HFF-Myc (cell line): Measurements from ENCODE around the gene PRUNE1.

Experiments
- DNase-seq: peaks from one replicate; pipeline ENCODE4 v3.0.0-alpha.2; 2011; ENCODE audit warnings: low read depth; ENCODE audit errors: extremely low read depth
- H3K4me3 ChIP-seq: replicated peaks from 2 replicates; pipeline ENCODE4 v1.5.1; 2011; ENCODE audit warnings: low read depth, mild to moderate bottlenecking, control low read depth, low read length
- CTCF ChIP-seq: IDR thresholded peaks from 2 replicates; pipeline ENCODE4 v1.5.1; 2012; ENCODE audit warnings: mild to moderate bottlenecking, low read depth, low read length, control low read depth; ENCODE audit errors: missing control alignments

Gene PRUNE1

GRCh38 chr1:150999926-151000325 is 8.3 kb upstream of the PRUNE1 start:
- no peak for TF ChIP-seq CTCF
- H3K4me3 ChIP-seq, result no peak overlapping the region
- no peak for DNase-seq

- TF ChIP-seq CTCF, result no peak
- no peak for DNase-seq
- no peak overlapping the region for H3K4me3 ChIP-seq
These were observed 7.8 kb upstream of the PRUNE1 start for GRCh38 chr1:151000408-151000807.

GRCh38 chr1:151001602-151002001 is 6.6 kb upstream of the PRUNE1 start:
- no peak for DNase-seq
- no peak for TF ChIP-seq CTCF
- H3K4me3 ChIP-seq, result no peak overlapping the region

GRCh38 chr1:151002051-151002450 is 6.2 kb upstream of the PRUNE1 start:
- no peak overlapping the region for H3K4me3 ChIP-seq
- no peak for TF ChIP-seq CTCF
- DNase-seq, result no peak

- no peak overlapping the region for H3K4me3 ChIP-seq
- no peak for TF ChIP-seq CTCF
- DNase-seq, result no peak
These were observed 5.6 kb upstream of the PRUNE1 start for GRCh38 chr1:151002611-151003010.

GRCh38 chr1:151003180-151003579 is 5.1 kb upstream of the PRUNE1 start:
- no peak for DNase-seq
- no peak for TF ChIP-seq CTCF
- H3K4me3 ChIP-seq, result no peak overlapping the region

GRCh38 chr1:151005729-151006319 is 2.4 kb upstream of the PRUNE1 start:
- TF ChIP-seq CTCF, result no peak
- DNase-seq, result no peak
- peak overlapping the region; percentile 54 for H3K4me3 ChIP-seq
